MCF 10A (cell line): Measurements from ENCODE around the gene NEO1. TPM values are rescaled to one million over a fixed set of nuclear protein-coding genes. Genes with fewer than 3 reads are reported as not detected.

Source experiments
- BruUV-seq: library from RNA; stranded (reverse); fragments of 400-500 nt; replicated peaks from 2 replicates; lab custom pipeline; 2021; lab: Mats Ljungman, UMichigan
- CTCF ChIA-PET: fragments of 300-600 bp; sonication (Branson Sonifier 250); formaldehyde crosslinking; extraction: SDS; loops from one replicate; lab custom pipeline; 2021; ENCODE audit warnings: antibody characterized with exemption, inconsistent platforms; lab: Yijun Ruan, JAX
- POLR2A ChIA-PET: fragments of 300-600, 350-650 bp; sonication (Branson Sonifier 250); formaldehyde crosslinking; extraction: SDS; loops from one replicate; lab custom pipeline; 2020; ENCODE audit warnings: antibody characterized with exemption, inconsistent platforms; lab: Yijun Ruan, JAX
- DNase-seq: peaks from one replicate; pipeline ENCODE4 v3.0.0-alpha.2; 2018; ENCODE audit not compliant: unreplicated experiment
- H3K27ac Mint-ChIP-seq: one replicate; pipeline ENCODE4 v1.8.0; 2022; ENCODE audit warnings: mild to moderate bottlenecking, low read depth, mixed read lengths; ENCODE audit not compliant: unreplicated experiment
- H3K27me3 Mint-ChIP-seq: one replicate; pipeline ENCODE4 v1.8.0; 2022; ENCODE audit warnings: mixed read lengths; ENCODE audit not compliant: insufficient read depth, unreplicated experiment
- H3K36me3 Mint-ChIP-seq: one replicate; pipeline ENCODE4 v1.8.0; 2022; ENCODE audit warnings: mild to moderate bottlenecking, moderate library complexity, mixed read lengths; ENCODE audit not compliant: insufficient read depth, unreplicated experiment
- H3K4me1 Mint-ChIP-seq: one replicate; pipeline ENCODE4 v1.8.0; 2022; ENCODE audit warnings: mixed read lengths; ENCODE audit not compliant: insufficient read depth, unreplicated experiment
- H3K4me3 Mint-ChIP-seq: one replicate; pipeline ENCODE4 v1.8.0; 2022; ENCODE audit warnings: mild to moderate bottlenecking, moderate library complexity, mixed read lengths; ENCODE audit not compliant: unreplicated experiment
- H3K9me3 Mint-ChIP-seq: one replicate; pipeline ENCODE4 v1.8.0; 2022; ENCODE audit warnings: mixed read lengths; ENCODE audit not compliant: unreplicated experiment
- intact Hi-C: fragments of 100-400 bp; cut with micrococcal nuclease; formaldehyde crosslinking; loops from 2 replicates; pipeline ENCODE4 v1.14.1; 2022
- total RNA-seq: library from RNA; stranded (reverse); gene quantifications from 2 replicates; pipeline ENCODE4 v1.2.3, GENCODE V29; 2022
- TF ChIP-seq, protein P1 (sequence below): fragments of 200-600 bp; IDR thresholded peaks from one replicate; pipeline ENCODE4 v1.8.0; 2022; ENCODE audit warnings: antibody characterized with exemption, mild to moderate bottlenecking; ENCODE audit not compliant: unreplicated experiment

The NEO1 gene
- total RNA-seq, 1 experiment from 2014 or later, result 13.2 TPM

DNA sequence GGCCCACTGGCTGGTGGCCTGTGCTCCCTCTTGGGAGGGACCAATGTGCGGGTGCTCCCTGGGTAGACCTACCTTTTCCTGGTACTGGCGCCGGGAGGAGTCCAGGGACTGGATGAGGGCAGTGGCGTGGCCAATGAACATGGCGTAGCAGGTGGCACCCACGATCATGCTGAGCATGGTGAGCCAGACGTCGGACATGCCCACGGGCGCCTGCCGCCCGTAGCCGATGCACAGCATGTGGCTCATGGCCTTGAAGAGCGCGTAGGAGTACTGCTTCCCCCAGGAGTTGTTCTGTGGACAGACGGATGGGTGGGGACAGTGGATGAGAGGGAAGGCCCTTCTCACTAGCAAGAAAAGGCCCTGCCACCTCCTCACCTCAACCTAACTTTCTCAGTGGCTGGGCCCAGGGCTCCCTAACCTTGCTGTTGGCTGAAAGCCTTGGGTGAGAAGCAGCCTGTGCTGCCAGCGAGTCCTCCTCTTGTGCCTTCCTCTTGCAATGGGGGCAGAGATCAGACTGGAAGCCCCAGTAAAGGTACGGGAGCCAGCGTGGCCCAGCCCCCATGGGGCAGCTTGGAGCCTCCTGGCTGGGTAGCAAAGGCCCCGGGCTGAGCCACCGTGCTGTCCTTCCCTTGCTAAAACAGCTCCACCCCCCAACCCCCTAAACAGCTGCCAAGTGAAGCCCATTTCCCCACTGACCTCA is 277.4 kb downstream of the NEO1 start:
- no TSS peak for BruUV-seq
- no peaks in the 10 kb centered on the region for H3K36me3 Mint-ChIP-seq
- no peak overlapping the region for H3K4me3 Mint-ChIP-seq
- TF ChIP-seq, protein P1, sequence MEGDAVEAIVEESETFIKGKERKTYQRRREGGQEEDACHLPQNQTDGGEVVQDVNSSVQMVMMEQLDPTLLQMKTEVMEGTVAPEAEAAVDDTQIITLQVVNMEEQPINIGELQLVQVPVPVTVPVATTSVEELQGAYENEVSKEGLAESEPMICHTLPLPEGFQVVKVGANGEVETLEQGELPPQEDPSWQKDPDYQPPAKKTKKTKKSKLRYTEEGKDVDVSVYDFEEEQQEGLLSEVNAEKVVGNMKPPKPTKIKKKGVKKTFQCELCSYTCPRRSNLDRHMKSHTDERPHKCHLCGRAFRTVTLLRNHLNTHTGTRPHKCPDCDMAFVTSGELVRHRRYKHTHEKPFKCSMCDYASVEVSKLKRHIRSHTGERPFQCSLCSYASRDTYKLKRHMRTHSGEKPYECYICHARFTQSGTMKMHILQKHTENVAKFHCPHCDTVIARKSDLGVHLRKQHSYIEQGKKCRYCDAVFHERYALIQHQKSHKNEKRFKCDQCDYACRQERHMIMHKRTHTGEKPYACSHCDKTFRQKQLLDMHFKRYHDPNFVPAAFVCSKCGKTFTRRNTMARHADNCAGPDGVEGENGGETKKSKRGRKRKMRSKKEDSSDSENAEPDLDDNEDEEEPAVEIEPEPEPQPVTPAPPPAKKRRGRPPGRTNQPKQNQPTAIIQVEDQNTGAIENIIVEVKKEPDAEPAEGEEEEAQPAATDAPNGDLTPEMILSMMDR, result no peak
- intact Hi-C loops, result no loop called here
- CTCF ChIA-PET, result interaction anchor here (1.1 kb wide), 1 partner anchor 24 kb away, joined by 3 read pairs; no protein-coding TSS in a partner anchor
- no peak overlapping the region for H3K27ac Mint-ChIP-seq
- H3K9me3 Mint-ChIP-seq, result no peaks in the 10 kb centered on the region
- H3K27me3 Mint-ChIP-seq, result peaks cover 23% of the 10 kb centered on the region
- no peaks in the 10 kb centered on the region for H3K4me1 Mint-ChIP-seq
- no peak for DNase-seq
- POLR2A ChIA-PET, result no interaction called here

DNA sequence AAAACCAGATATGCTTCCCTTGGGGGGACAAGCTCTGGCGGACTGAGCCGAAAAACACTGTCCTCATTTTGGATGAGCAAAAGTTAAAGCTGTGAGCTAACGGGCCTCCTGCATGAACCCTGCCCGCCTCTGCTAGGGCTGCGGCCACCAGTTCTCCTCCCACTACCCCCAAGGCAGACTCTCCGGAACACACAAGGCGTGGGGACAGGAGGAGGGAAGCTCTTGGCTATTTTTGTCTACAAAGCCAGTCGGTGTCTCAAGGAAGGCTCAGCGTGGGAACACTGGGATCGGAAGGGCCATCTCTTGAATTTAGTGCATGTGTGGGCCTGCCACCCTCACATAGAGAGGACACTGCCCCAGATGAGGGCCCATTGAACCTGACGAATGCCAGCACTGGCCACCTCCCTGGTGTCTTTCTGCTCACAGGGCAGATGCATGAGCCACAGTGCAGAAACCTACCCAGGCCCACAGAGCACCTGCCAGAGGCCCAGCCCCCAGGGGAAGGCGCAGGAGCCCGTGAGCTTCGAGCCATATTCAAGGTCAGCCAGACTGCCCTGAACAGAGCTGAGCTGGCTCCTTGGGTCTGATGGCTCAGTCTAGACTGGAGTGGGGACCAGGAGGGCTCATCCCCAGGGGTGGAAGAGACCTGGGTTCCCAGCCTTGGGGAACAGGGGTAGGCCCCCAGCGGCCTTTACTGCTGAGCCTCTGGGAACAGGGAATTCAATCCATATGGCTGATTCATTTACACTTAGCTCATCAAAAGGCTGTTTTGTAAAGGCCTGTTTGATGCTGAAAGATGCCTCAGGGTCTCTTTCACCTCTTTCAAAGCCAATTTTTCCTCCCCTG is 278.2 kb downstream of the NEO1 start:
- H3K27ac Mint-ChIP-seq, result no peak overlapping the region
- DNase-seq, result no peak
- intact Hi-C loops, result no loop called here
- BruUV-seq, result no TSS peak
- ChIA-PET CTCF (interaction anchor here (0.6 to 1.1 kb wide), 3 partner anchors 10 to 989 kb away, joined by 3 to 4 read pairs (median 3); no protein-coding TSS in a partner anchor), POLR2A (no interaction called here)
- peaks cover 25% of the 10 kb centered on the region for H3K27me3 Mint-ChIP-seq
- H3K36me3 Mint-ChIP-seq, result no peaks in the 10 kb centered on the region
- H3K9me3 Mint-ChIP-seq, result no peaks in the 10 kb centered on the region
- H3K4me1 Mint-ChIP-seq, result no peaks in the 10 kb centered on the region
- TF ChIP-seq, protein P1, result no peak
- H3K4me3 Mint-ChIP-seq, result no peak overlapping the region

DNA sequence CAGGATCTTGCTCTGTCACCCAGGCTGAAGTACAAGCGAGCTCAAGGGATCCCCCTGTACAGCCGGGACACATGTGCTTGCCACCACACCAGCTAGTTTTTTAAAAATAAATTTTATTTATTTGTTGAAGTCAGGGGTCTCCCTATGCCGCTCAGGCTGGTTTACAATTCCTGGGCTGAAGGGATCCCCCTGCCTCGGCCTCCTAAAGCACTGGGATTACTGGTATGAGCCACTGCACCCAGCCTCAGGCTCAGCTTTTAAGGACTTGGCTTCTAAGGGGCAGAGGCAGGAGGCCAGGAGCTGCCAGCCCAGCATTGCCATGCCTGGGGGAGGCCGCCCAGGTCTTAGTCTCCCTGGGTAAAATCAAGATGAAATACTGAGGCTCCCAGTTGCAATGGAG is 279.2 kb downstream of the NEO1 start:
- DNase-seq, result no peak
- ChIA-PET POLR2A (no interaction called here), CTCF (no interaction called here)
- Mint-ChIP-seq H3K9me3 (no peaks in the 10 kb centered on the region), H3K27me3 (peaks cover 21% of the 10 kb centered on the region), H3K36me3 (no peaks in the 10 kb centered on the region), H3K4me1 (no peaks in the 10 kb centered on the region), H3K27ac (no peak overlapping the region), H3K4me3 (no peak overlapping the region)
- intact Hi-C loops, result no loop called here
- TF ChIP-seq, protein P1, result no peak
- no TSS peak for BruUV-seq
